Measurements from ENCODE around the gene CNR1. TPM values are rescaled to one million over a fixed set of nuclear protein-coding genes. Genes with fewer than 3 reads are reported as not detected.

CNR1 gene
- under 0.01 and 0.11 TPM in 2 replicates for total RNA-seq

DNA sequence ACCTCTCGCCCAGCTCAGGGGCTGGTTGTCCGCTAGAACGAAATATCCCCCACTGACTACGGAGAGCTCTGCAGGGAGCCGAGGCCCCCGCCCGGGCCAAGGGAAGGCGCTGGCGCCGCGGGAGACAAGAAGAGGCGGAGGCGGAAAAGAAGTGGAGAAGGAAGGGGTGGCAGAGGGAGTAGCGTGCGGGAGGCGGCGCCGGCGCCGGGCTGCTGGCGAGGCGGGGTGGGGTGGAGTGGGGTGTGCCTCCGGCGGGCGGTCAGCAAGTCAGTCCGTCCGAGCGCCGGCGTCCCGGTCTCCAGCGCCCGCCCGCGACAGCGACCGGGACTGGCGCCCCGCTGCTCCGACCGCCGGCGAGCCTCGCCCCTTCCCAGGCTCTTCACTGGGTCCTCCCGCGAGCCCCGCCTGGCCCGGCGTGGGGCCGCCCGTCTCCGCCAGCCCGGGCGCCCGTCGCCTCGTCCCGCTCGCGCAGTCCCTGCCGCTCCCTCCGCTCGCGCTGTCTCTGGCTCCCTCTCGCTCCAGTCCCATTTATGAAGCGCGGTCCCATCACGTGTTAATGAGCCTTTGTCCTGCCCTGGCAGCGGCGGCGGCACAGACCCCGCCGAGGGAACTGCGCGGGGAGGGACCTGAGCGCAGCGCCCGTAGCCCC lies at the start of gene CNR1:
Gene CNR1 (minus strand): TSS at position 504 of the 649 bp plus-strand sequence. CDS start 21,073 bp downstream, outside the sequence.

Other genes with a start within 250 kb of the CNR1 start
- gene SPACA1, start 118.5 kb downstream of the CNR1 start, total RNA-seq: not detected in 2 replicates

Measured in articular chondrocyte of knee joint (primary cell).